GM12892 (cell line): ENCODE measurements around the gene PPP2R2B.
"Not testable (repeated sequence)": the region's sequence is repeated elsewhere in the genome, so short reads cannot be mapped to it uniquely, and the experiment has no call there.

ENCODE experiments used
- POLR2A ChIP-seq: IDR thresholded peaks from 2 replicates; pipeline ENCODE4 v1.6.1; 2011; ENCODE audit warnings: low read depth, low read length, control low read depth
- POLR2AphosphoS5 ChIP-seq: IDR thresholded peaks from 2 replicates; pipeline ENCODE4 v1.6.1; 2011; ENCODE audit warnings: low read depth, low read length, control low read depth
- TAF1 ChIP-seq: IDR thresholded peaks from 2 replicates; pipeline ENCODE4 v1.6.1; 2011; ENCODE audit warnings: low read depth, mild to moderate bottlenecking, control low read depth, low read length, borderline replicate concordance

GRCh38 chr5:146728746-146729145, 149.8 kb downstream of the PPP2R2B start:
- TF ChIP-seq POLR2A, POLR2AphosphoS5, TAF1: not testable (repeated sequence)
